Measurements from ENCODE around the gene HIPK2. TPM values are rescaled to one million over a fixed set of nuclear protein-coding genes. Genes with fewer than 3 reads are reported as not detected.

HIPK2 gene
- polyA plus RNA-seq, 4 donors = 24.0 to 104 (median 84.9) TPM

DNA sequence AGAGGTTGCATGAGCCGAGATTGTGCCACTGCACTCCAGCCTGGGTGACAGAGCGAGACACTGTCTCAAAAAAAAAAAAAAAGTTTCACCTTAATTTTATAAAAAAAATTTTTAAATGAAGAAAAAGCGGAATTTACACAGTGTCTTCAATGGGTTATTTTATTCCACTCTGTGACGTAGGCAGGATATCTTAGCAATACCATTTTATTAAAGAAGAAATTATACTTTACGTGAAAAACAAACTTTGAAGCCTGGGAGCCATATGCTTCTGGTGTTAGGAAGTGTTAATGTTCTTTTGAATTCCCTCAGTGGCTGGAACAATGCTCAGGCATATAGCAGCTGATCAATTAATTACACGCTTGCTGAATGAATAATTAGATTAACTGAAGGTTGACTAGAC, 176.6 kb downstream of the HIPK2 start:
- no peak for DNase-seq (ENCODE audit: low read depth in 4 of 4, low spot score in 3 of 4)

GRCh38 chr7:139600306-139600705, 177.5 kb downstream of the HIPK2 start:
- DNase-seq (ENCODE audit: low read depth in 4 of 4, low spot score in 3 of 4) = no peak

GRCh38 chr7:139598642-139599041, 179.2 kb downstream of the HIPK2 start:
- DNase-seq (ENCODE audit: low read depth in 4 of 4, low spot score in 3 of 4) = no peak

DNA sequence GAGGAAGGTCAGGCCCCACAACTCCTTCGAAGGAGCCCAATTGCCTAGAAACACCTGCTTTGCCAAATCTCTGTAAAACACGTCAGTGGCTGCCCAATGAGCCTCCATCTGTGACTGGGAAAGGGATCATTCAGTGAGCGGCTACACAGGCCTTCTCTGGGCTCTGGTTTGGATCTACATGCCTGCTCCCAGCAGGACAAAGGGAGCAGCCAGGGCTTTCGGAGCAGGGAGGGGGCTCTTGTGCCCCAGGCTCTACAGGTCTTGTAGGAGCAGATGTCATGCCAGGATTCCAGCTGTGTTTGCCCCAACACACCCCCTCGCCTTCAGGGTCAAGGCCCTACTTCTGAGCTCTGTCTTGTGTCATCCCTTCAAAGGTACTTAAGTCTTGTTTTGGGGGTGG, 180.8 kb downstream of the HIPK2 start:
- no peak for DNase-seq (ENCODE audit: low read depth in 4 of 4, low spot score in 3 of 4)

- DNase-seq (ENCODE audit: low read depth in 4 of 4, low spot score in 3 of 4) = no peak
Measured at GRCh38 chr7:139596626-139597025, 181.2 kb downstream of the HIPK2 start.

GRCh38 chr7:139595806-139596205, 182.0 kb downstream of the HIPK2 start:
- no peak for DNase-seq (ENCODE audit: low read depth in 4 of 4, low spot score in 3 of 4)

DNA sequence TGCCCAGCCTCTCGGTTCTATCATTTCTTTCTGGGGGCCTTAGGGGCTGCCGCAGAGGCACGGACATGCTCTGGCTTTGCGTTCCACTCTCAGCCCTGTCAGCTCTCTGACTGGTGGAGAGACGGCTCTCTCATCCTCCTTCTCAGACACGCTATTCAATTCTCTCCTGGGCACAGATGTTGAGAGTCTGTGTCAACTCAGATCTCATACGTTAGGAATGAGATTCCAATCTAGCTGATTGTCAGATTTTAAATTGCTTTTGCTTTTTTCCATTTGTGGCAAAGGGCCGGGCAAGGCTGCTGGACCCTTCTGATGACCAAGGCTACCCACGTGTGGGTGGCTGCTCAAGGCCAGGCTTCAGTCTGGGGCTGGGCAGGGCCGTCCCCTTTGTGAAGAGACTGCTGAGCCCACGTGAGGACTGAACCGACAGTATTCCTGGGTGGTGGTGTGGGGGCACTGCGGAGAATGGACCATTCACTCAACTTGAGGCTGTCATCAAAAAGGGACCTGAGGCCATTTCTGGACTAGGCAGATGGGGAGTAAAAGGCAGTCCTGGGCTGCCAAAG, 182.8 kb downstream of the HIPK2 start:
- no peak for DNase-seq (ENCODE audit: low read depth in 4 of 4, low spot score in 3 of 4)

- no peak for DNase-seq (ENCODE audit: low read depth in 4 of 4, low spot score in 3 of 4)
Measured at GRCh38 chr7:139594090-139594489, 183.7 kb downstream of the HIPK2 start.

DNA sequence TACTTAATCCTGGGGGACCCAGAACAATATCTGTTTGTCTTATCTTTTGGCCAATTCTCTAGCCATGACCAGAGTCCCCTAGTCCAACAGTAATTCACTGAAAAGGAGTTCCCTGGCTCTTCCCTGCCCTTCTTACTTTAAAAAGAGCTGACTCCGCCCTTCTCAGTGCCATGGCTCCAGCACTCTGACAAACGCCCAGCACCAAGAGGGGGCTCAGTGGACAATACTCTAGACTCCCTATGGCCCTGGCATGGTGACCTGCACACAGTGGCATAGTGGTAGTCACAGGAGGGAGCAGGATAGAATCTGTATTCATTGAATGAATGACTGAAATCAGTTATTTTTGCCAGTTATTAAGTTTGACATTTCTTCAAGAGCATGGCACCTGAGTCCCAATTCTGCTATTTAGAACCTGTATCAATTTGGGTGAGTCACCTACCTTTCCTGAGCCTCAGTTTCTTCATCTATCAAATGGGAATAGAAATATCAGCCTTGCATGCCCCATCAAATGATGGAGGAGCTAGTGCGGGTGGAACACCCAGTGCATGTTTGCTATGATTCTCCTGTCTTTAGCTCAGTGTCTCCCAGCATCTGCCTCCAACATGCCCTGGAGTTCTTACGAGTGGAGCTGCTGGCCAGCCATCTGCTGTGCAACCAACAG, 184.9 kb downstream of the HIPK2 start:
- no peak for DNase-seq (ENCODE audit: low read depth in 4 of 4, low spot score in 3 of 4)

DNA sequence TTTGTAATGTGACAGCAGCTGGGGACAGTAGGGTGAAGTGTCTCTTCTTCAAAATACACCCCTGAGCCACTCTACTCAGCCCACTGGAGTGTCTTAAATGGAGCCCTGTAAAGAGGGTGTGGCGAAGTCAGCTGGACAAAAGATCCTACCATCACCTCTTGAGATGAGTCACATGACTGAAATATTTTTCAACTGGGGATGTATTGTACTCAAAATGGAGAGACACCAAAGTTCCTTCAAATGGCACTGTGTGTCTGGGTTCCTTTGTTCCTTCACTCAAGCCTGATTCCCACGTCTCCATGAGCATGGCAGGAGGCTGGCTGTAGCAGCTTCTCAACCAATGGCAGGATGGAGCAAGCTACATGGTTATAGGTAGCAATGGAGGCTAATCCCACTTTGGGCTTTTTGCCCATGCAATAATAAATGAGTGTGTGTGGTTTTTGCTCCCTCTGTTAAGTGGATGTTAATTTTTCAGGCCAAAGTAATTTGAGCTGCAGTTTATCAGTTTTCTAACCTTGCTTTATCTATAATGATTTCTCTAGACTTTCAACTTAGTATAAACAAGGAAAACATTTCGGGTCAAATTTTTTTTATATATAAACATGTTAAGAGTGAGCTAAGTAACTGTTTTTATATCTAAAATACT, 186.1 kb downstream of the HIPK2 start:
- DNase-seq (ENCODE audit: low read depth in 4 of 4, low spot score in 3 of 4) = no peak

- no peak for DNase-seq (ENCODE audit: low read depth in 4 of 4, low spot score in 3 of 4)
Measured at GRCh38 chr7:139589474-139589873, 188.3 kb downstream of the HIPK2 start.

GRCh38 chr7:139588632-139589031, 189.2 kb downstream of the HIPK2 start:
- DNase-seq (ENCODE audit: low read depth in 4 of 4, low spot score in 3 of 4) = peak; percentile 41 to 70 (median 54)

DNA sequence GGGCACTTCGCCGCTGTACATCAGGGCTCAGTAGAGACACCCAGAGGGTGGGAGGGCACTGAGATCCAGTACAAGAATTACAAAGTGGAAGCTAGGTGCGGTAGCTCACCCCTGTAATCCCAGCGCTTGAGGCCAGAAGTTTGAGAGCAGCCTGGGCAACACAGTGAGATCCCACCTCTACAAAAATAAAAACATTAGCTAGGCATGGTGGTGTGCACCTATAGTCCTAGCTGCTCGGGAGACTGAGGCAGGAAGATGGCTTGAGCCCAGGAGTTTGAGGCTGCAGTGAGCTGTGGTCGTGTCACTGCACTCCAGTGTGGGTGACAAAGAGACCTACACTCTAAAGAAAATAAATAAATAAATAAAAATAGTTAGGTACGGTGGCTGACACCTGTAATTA, 190.3 kb downstream of the HIPK2 start:
- no peak for DNase-seq (ENCODE audit: low read depth in 4 of 4, low spot score in 3 of 4)

DNA sequence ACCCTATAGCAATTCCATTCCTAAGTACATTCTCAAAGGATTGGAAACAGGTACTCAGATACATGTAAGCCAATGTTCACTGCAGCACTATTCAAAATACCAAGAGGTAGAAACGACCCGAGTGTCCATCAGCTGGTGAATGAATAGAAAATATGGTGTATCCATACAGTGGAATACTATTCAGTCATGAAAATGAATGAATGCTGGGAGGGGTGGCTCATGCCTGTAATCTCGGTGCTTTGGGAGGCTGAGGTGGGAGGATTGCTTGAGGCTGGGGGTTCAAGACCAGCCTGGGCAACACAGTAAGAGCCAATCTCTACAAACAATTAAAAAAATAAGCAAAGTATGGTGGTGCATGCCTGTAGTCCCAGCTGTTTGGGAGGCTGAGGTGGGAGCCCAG, 191.5 kb downstream of the HIPK2 start:
- DNase-seq (ENCODE audit: low read depth in 4 of 4, low spot score in 3 of 4) = no peak

DNA sequence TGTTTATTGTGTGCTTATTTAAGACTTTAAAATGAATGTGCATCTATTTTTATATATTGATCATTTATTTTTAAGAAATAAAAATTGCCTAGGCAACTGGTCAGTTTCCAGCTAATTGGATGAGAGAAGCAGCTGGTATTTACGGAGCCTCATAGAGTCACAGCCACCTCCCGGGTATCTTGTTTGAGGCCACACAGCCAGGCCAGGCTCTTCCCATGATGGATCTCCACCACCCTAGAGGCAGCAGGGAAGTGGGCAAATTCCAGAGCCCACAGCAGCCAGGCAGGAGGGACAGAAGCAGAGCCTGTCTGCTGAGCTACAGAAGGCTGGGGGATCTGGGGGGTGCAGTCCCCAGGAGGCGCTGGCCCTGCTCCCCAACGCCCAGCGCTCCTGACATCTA, 192.8 kb downstream of the HIPK2 start:
- DNase-seq (ENCODE audit: low read depth in 4 of 4, low spot score in 3 of 4) = no peak

DNA sequence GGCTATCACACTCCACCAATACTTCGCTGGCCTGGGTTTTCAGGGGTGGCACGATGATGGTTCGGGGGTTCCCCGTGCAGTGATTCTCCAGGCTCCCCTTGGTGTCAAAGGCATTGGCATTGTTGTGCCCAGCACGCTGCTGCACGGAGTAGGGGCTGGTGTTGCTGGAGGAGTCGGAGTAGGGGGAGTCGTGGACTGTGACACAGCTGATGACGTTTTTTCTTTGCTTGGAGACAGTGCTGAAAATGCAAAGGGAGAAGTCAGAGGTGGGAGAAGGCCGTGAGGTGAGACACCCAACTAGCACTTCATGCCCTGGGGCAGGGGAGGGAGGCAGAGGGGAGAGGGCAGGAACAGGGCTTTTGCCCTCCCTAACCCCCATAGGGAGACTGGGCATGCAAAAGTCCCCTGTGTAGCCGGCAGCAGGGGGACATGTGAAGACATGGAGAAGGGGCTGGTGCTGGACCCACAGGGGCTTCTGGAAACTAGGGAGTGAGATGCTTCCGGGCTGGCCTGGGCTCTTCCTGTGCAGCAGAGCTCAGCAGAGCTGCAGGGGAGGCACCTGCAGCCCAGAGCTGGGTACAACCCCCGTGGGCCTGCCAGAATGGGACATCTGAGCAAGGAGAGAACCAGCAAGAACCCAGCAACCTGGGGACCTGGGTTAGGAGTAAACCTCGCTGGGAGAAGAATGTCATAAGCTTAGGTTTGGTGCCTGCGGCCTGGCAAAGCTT, 193.8 kb downstream of the HIPK2 start:
- DNase-seq (ENCODE audit: low read depth in 4 of 4, low spot score in 3 of 4) = no peak

GRCh38 chr7:139582671-139583155, 195.1 kb downstream of the HIPK2 start:
- DNase-seq (ENCODE audit: low read depth in 4 of 4, low spot score in 3 of 4) = no peak

- DNase-seq (ENCODE audit: low read depth in 4 of 4, low spot score in 3 of 4) = no peak
Measured at GRCh38 chr7:139582130-139582650, 195.6 kb downstream of the HIPK2 start.

GRCh38 chr7:139580435-139580834, 197.4 kb downstream of the HIPK2 start:
- DNase-seq (ENCODE audit: low read depth in 4 of 4, low spot score in 3 of 4) = no peak

GRCh38 chr7:139576179-139576973, 201.4 kb downstream of the HIPK2 start:
- DNase-seq (ENCODE audit: low read depth in 4 of 4, low spot score in 3 of 4) = no peak

DNA sequence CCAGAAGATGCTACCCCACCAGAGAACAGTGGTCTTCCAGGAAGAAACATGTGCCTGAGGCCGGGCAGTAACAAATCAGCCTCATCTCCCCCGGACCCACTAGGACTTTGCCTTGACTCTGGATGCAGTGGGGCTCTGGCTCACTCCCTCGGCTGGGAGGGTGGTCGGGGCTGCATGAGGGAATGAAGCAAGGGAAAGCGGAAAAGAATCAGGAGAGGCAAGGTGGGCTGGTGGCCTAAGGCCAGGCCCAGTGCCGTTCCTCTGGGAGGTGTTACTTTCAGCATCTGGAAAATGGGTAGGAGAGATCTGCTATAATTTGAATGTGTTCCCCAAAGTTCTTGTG, 202.5 kb downstream of the HIPK2 start:
- DNase-seq (ENCODE audit: low read depth in 4 of 4, low spot score in 3 of 4) = no peak

Data from left renal pelvis (tissue), 4 donors.